Mucosa of descending colon (tissue), 3 donors: Measurements from ENCODE around the gene COLGALT1. TPM values are rescaled to one million over a fixed set of nuclear protein-coding genes. Genes with fewer than 3 reads are reported as not detected.

ENCODE experiments used
- ATAC-seq: fragments of 200-7000 bp; cut with Tn5 transposase; one replicate; pipeline ENCODE4 v1.9.1; 2020; ENCODE audit warnings: mild to moderate bottlenecking, moderate library complexity
- DNase-seq, 3 donors: peaks; one replicate each; pipeline ENCODE4 v3.0.0-alpha.2; 2020
- H3K36me3 ChIP-seq: fragments of 200-600 bp; one replicate; pipeline ENCODE4 v1.8.0; 2021; ENCODE audit warnings: low read depth, mild to moderate bottlenecking
- H3K4me1 ChIP-seq: fragments of 200-600 bp; one replicate; pipeline ENCODE4 v1.8.0; 2021; ENCODE audit warnings: low read depth, mild to moderate bottlenecking
- H3K4me3 ChIP-seq: fragments of 200-600 bp; one replicate; pipeline ENCODE4 v1.8.0; 2021; ENCODE audit warnings: mild to moderate bottlenecking
- H3K9me3 ChIP-seq: fragments of 200-600 bp; one replicate; pipeline ENCODE4 v1.8.0; 2021; ENCODE audit warnings: mild to moderate bottlenecking
- intact Hi-C, 2 donors: fragments of 100-400 bp; cut with DNase I in 1 of 2; cut with micrococcal nuclease in 1 of 2; formaldehyde crosslinking; loops; one replicate each; pipeline versions ENCODE4 v1.11.0 to v1.11.1; 2022; cut with DNase I, micrococcal nuclease
- total RNA-seq, 3 donors: library from RNA; stranded (reverse); fragmentation: NEBNext Ultra II Directional in 2 of 3; extraction: Animal tissue kit (Norgen Biotek cat#: 25700) in 2 of 3; gene quantifications; one replicate each; pipeline versions ENCODE4 v1.2.1 to v1.2.4, GENCODE V29; 2021 to 2023
- TF ChIP-seq, protein P1 (sequence below): fragments of 200-600 bp; IDR thresholded peaks from one replicate; pipeline ENCODE4 v1.8.0; 2022; ENCODE audit warnings: antibody characterized with exemption, mild to moderate bottlenecking
- donor health status: DM: no; HTN: no; CAD: no; lungs with moderate emphysema.
- donor health status: DM: no; HTN: no; CAD: no.
- donor health status: DM: no; HTN: yes; CAD: no.

COLGALT1 gene
- total RNA-seq, 3 donors from 2014 or later, result 50.1 to 71.0 (median 50.8) TPM

DNA sequence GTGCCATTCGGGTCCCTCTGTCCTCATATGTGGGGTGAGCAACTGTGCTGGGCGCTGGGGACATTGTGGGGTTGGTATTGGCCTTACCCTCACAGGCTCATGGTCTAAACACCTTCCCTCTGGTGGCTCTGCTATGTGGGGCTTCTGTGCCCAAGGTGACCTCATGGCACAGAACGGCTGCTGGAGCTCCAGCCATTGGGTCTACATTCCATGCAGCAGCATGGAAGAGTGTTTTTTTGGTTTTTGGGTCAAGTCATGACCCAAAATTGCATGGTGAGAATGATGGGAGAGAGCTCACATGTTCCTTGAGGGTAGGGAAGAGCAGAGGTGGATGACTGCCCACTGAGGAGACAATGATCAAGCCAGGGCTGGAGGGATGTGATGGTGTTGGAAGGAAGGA is 26.8 kb upstream of the COLGALT1 start:
- no peak overlapping the region for H3K4me3 ChIP-seq
- intact Hi-C loops, result no loop called here
- no peaks in the 10 kb centered on the region for H3K36me3 ChIP-seq
- H3K9me3 ChIP-seq, result no peaks in the 10 kb centered on the region
- TF ChIP-seq, protein P1, sequence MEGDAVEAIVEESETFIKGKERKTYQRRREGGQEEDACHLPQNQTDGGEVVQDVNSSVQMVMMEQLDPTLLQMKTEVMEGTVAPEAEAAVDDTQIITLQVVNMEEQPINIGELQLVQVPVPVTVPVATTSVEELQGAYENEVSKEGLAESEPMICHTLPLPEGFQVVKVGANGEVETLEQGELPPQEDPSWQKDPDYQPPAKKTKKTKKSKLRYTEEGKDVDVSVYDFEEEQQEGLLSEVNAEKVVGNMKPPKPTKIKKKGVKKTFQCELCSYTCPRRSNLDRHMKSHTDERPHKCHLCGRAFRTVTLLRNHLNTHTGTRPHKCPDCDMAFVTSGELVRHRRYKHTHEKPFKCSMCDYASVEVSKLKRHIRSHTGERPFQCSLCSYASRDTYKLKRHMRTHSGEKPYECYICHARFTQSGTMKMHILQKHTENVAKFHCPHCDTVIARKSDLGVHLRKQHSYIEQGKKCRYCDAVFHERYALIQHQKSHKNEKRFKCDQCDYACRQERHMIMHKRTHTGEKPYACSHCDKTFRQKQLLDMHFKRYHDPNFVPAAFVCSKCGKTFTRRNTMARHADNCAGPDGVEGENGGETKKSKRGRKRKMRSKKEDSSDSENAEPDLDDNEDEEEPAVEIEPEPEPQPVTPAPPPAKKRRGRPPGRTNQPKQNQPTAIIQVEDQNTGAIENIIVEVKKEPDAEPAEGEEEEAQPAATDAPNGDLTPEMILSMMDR, result no peak
- ATAC-seq (no peak), DNase-seq (no peak)
- H3K4me1 ChIP-seq, result no peaks in the 10 kb centered on the region

DNA sequence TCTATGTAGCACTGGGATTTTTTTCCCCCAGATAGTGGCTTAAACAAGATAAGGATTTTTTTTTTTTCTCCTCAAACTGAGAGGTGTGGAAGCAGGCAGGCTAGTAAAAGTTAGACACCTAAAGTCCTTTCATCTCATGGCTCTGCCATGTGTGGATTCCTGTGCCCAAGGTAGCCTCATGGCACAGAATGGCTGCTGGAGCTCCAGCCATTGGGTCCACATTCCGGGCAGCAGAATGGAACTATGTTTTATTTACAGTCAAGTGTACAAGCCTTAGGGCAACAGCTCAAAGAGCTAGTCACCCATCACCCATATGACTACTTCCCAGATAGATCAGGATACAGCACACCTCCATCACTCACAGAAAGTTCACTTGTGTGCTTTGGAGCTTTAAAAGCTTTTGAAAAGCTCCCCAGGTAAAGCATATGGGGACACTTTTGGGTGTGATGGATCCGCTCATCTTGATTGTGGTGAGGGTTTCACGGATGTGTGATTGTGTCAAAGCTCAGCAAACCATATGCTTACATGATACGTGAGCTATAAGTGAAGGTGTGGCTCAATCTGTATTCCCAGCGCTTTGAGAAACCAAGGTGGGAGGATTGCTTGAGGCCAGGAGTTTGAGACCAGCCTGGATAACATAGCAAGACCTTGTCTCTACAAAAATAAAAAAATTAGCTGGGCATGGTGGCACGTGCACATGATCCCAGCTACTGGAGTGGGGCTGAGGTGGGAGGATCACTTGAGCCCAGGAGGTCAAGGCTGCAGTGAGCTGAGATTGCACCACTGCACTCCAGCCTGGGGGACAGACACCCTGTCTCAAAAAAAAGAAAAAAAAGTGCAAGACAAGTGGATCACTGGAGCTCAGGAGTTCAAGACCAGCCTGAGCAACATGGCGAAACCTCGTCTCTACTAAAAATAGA is 25.9 kb upstream of the COLGALT1 start:
- TF ChIP-seq, protein P1, result no peak
- no peaks in the 10 kb centered on the region for H3K36me3 ChIP-seq
- DNase-seq, result no peak
- H3K4me3 ChIP-seq, result no peak overlapping the region
- no peak for ATAC-seq
- intact Hi-C loops, result no loop called here
- H3K9me3 ChIP-seq, result no peaks in the 10 kb centered on the region
- H3K4me1 ChIP-seq, result no peaks in the 10 kb centered on the region

DNA sequence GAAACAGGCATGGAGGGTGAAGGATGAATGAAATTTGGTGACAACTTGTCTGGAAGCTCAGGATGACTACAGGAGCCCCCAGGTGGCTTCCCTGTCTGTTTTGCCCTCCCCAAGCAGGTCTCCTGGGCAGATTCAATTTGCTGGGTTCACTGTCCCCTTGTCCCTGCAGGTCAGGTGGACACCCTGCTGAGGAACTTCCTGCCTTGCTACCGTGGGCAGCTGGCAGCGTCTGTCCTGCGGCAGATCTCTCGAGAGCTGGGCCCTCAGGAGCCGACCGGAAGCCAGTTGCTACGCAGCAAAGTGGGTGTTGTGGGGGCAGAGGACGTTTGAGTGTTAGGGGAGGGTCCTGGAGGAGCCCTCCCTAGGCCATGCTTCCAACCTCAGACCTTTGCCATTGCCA is 24.9 kb upstream of the COLGALT1 start:
- DNase-seq, result no peak
- intact Hi-C loops, result no loop called here
- Histone ChIP-seq H3K4me3 (no peak overlapping the region), H3K36me3 (no peaks in the 10 kb centered on the region), H3K4me1 (no peaks in the 10 kb centered on the region), H3K9me3 (no peaks in the 10 kb centered on the region)
- TF ChIP-seq, protein P1, result no peak
- no peak for ATAC-seq

DNA sequence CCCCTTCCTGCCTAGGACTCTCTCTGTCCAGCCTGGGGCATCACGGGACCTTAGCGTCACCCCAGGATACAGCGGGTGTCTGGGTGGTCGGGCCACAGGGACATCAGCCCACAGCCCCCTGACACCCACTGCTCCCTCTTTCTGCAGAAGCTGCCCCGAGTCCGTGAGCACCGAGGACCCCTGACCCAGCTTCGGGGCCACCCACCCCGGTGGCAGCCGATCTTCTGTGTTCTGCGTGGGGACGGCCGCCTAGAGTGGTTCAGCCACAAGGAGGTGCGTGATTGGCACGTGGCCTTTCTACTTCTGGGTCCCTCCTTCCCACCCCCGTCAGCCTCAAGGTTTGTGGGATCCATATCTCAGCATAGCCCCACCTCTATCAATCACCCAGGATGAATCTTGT is 23.3 kb upstream of the COLGALT1 start:
- intact Hi-C loops, result no loop called here
- no peaks in the 10 kb centered on the region for H3K4me1 ChIP-seq
- TF ChIP-seq, protein P1, result no peak
- no peak overlapping the region for H3K4me3 ChIP-seq
- H3K36me3 ChIP-seq, result no peaks in the 10 kb centered on the region
- ATAC-seq, result no peak
- DNase-seq, result no peak
- no peaks in the 10 kb centered on the region for H3K9me3 ChIP-seq

DNA sequence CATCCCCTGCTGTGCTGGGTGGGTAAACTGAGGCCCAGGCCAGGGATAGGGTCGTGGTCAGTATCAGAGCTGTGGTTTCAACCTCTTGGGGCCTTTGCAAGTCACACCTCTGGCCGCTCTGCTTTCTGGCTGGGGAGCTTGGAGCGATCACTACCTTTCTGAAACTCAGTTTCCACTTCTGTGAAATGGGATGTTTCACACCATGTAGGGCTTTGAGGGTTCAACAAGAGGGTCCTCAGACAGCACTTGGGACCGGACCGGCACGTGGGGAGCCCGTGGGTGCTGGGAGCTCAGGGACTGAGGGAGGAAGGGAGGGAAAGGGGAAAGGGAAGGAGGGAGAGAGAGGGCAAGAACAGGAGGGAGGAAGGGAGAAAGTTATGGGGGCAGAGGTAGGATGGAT is 22.9 kb upstream of the COLGALT1 start:
- no peak for DNase-seq
- Histone ChIP-seq H3K4me1 (no peaks in the 10 kb centered on the region), H3K4me3 (no peak overlapping the region), H3K36me3 (no peaks in the 10 kb centered on the region), H3K9me3 (no peaks in the 10 kb centered on the region)
- TF ChIP-seq, protein P1, result no peak
- ATAC-seq, result no peak
- intact Hi-C loops, result no loop called here
